Activated CD4-positive, CD25-positive, alpha-beta regulatory T cell (primary cell): ENCODE data around the gene ZFP36L1.

Experiments used
- DNase-seq, 4 experiments: peaks; one replicate each; lab custom pipeline; 2025; lab: John Stamatoyannopoulos, UW

Gene ZFP36L1

GRCh38 chr14:68816183-68816942 is 23.5 kb upstream of the ZFP36L1 start:
- DNase-seq, result peak; percentile 80 to 89 (median 84)

- no peak for DNase-seq
Observed at GRCh38 chr14:68815298-68816182, 22.7 kb upstream of the ZFP36L1 start.

- DNase-seq, result peak in 2 of 4 experiments; percentile 19 to 44
Observed at GRCh38 chr14:68814539-68815297, 21.9 kb upstream of the ZFP36L1 start.

GRCh38 chr14:68814238-68814538 is 21.3 kb upstream of the ZFP36L1 start:
- no peak for DNase-seq

- DNase-seq, result no peak
Observed at GRCh38 chr14:68813318-68813838, 20.5 kb upstream of the ZFP36L1 start.

DNA sequence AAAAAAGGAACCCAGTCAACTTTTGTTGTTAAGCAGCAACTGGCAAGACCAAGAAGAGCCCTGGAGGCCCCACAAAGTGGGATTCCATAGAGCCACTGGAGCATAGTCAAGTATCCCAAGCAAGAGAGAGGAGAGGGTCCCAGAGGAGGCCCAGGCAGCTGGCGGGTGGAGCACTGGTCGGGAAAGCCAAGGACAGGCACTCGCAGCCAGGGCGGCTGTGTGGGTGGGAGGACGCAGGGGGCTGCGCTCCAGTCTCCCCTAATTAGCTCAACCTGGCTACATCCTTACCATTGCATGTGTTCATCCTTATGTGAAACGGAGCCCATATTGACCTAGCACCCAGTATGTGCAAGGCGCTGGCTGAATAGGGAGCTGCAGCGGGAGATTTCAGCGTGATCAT is 18.3 kb upstream of the ZFP36L1 start:
- DNase-seq, result no peak

GRCh38 chr14:68810173-68811153 is 17.6 kb upstream of the ZFP36L1 start:
- DNase-seq, result no peak

- no peak for DNase-seq
Observed at GRCh38 chr14:68809524-68809923, 16.7 kb upstream of the ZFP36L1 start.

GRCh38 chr14:68808696-68809480 is 16.0 kb upstream of the ZFP36L1 start:
- no peak for DNase-seq

- DNase-seq, result no peak
Observed at GRCh38 chr14:68807987-68808386, 15.1 kb upstream of the ZFP36L1 start.

GRCh38 chr14:68807148-68807600 is 14.3 kb upstream of the ZFP36L1 start:
- no peak for DNase-seq

GRCh38 chr14:68806526-68807147 is 13.8 kb upstream of the ZFP36L1 start:
- DNase-seq, result no peak

DNA sequence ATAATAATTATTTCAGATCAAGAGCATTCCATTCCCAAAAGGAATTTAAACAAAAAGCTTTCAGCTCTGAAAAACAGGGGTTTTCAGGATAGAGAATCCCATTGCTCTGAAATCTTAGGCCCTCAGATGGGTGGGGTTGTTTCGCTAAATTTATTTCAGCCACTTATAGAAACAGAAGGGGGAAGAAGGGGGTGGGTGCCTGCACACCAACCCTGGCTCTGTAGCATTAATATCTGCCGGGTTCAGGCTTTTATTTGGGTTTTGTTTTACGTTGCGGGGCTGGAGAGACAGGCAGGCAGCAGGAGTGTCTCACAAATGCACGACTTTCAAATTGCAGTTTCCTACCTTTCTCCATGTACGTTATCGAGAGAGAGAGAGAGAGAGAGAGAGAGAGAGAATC is 12.5 kb upstream of the ZFP36L1 start:
- DNase-seq, result no peak

DNA sequence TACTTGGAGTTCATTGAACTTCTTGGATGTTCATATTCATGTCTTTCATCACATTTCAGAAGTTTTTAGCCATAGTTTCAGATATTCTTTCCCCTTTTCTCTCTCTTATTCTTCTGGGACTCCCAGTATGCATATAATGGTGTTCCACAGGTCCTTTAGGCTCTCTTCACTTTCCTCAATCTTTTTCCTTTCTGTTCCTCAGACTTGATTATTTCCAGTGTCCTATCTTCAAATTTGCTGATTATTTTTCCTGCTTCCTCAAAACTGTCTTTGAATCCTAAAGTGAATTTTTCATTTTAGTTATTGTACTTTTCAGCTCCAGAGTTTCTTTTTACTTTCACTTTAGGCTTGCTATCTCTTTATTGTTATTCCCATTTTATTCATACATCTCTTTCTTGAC is 8.8 kb upstream of the ZFP36L1 start:
- no peak for DNase-seq

DNA sequence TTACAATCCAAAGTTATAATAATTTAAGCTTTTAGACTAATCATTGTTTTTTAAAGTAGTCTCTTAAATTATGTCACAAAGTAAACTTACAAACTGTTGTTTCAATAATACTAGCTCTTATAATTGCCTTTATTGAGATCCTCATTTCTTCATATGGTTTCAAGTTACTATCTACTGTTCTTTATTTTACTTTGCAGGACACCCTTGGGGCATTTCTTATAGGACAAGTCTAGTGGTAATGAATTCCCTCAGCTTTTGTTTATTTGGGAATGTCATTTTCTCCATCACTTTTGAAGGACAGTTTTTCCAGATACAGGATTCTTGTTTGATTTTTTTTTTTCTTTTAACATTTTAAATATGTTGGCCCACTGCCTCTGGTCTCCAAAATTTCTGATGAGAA is 8.1 kb upstream of the ZFP36L1 start:
- no peak for DNase-seq

DNA sequence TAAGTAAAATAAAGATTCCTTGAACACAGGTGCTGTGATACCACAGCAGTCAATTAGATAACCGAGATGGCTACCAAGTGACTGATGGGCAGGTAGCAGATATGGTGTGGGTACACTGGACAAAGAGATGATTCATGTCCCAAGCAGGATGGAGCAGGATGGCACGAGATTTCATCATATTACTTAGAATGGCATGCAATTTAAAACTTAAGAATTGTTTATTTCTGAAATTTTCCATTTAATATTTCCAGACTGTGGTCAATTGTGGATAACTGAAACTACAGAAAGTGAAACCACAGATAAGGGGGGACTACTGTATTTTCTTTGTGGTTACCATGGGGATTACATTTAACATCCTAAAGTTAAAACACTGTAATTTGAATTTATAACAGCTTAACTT is 7.5 kb upstream of the ZFP36L1 start:
- no peak for DNase-seq

GRCh38 chr14:68798621-68799020 is 5.8 kb upstream of the ZFP36L1 start:
- no peak for DNase-seq

- no peak for DNase-seq
Observed at GRCh38 chr14:68797121-68797670, 4.3 kb upstream of the ZFP36L1 start.

- DNase-seq, result no peak
Observed at GRCh38 chr14:68796418-68797101, 3.7 kb upstream of the ZFP36L1 start.
